HG03571 (cell line): Measurements from ENCODE around the gene ZNF207.
"Not testable (repeated sequence)": the region's sequence is repeated elsewhere in the genome, so short reads cannot be mapped to it uniquely, and the experiment has no call there.

Experiments
- ATAC-seq: cut with Tn5 transposase; IDR thresholded peaks from one replicate; pipeline ENCODE4 v1.9.1; 2021; ENCODE audit not compliant: unreplicated experiment

ZNF207 gene

DNA sequence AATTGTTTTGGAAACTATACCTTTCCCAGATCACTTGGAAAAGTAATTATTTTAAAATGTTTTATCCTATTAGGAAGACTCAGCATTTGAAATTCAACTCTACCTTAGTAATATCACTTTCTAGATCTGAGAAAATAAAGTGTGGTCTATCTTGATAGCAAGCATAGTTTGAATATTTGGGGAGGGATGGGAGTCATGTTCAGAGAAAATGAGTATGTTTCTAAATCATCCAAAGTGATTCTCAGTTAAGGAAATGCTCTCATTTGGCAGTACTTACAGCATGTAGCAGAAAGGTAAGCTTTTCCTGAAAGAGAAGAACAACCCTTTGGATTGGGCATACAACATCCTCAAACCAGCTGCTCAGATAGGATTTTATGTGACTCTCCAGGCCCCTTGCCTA is 14.9 kb upstream of the ZNF207 start:
- no peak for ATAC-seq

- ATAC-seq = no peak
These were observed 14.3 kb upstream of the ZNF207 start for GRCh38 chr17:32335687-32336086.

GRCh38 chr17:32341141-32341856 is 8.7 kb upstream of the ZNF207 start:
- peak; percentile 9 for ATAC-seq

GRCh38 chr17:32341857-32342602 is 7.9 kb upstream of the ZNF207 start, which contains the start of gene C17orf75:
C17orf75 (minus strand) TSS chr17:32342173; CDS start chr17:32342139, 34 bp downstream.
- peak; percentile 63 for ATAC-seq

DNA sequence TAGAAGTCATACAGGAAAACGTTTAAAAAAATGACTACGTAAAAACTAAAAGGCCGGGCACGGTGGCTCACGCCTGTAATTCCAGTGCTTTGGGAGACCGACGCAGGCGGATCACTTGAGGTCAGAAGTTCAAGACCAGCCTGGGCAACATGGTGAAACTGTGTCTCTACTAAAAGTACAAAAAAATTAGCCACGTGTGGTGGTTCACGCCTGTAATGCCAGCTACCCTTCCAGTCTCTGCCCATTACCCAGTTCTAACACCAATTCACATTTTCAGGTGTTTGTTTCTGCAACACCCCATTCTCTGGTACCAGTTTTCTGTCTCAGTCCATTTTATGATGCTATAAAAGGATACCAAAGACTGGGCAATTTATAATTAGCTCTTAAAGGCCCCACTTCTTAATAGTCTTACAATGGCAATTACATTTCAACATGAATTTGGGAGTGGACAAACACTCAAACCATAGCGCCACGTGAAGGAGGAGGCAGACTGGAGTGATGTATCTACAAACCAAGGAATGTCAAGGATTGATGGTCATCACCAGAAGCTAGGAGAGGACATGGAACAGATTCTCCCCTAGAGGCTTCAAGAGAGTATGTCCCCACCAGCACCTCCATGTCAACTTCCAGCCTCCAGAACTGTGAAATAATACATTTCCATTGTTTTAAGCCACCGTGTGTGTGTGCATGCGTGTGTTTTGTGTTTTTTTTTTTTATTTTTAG is 7.2 kb upstream of the ZNF207 start:
- ATAC-seq = no peak

- ATAC-seq = no peak
These were observed 3.9 kb upstream of the ZNF207 start for GRCh38 chr17:32345951-32346600.

DNA sequence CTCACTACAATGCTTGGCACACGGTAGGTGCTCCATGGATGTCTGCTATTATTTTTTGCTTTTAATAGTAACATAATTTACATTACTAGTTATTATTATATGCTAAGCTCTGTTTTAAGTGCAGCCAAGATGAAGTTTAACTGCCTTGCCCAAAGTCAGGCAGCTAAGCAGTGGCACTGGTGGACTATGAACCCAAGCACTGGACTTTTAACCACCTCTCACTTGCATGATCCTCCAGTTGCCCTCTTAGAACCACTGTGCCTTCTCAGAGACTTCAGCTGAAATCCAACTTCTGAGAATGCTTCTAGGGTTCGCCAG is 1.5 kb upstream of the ZNF207 start:
- no peak for ATAC-seq

GRCh38 chr17:32349503-32349853 is 479 bp upstream of the ZNF207 start:
- ATAC-seq = no peak

DNA sequence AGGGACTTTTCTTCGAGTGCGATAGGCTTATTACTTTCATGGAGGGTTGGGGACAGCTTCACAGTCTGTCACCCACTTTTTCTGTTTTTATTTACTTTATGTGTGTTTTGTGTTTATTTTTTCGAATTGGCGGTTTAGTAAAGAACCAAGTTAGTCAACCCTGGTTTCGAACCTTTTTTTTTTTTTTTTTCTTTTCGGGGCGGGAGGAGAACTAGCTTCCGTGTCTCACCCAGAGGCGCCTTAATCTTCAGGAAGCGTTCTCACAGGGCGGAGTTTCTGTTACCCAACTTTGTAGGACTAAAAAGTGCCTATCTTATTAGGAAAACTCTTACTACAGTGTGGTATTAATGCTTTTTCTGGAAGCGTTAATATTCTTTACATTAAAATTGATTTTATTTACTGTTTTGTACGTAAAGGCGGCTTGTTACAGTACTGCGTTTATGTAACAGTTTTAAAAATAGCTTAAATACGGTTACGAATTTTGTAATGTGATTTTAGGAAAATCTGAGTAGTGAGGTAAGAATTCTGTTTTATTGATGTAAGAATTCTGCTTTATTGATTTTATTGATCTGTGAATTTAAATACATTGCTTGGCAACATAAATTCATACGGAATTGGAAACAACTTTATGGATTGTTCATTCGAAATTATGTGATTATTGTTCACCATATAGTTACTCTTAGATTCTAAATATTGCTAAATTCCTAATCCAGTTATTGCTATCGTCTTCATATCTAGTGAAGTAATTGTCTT is 885 bp downstream of the ZNF207 start:
- peak; percentile 28 for ATAC-seq

DNA sequence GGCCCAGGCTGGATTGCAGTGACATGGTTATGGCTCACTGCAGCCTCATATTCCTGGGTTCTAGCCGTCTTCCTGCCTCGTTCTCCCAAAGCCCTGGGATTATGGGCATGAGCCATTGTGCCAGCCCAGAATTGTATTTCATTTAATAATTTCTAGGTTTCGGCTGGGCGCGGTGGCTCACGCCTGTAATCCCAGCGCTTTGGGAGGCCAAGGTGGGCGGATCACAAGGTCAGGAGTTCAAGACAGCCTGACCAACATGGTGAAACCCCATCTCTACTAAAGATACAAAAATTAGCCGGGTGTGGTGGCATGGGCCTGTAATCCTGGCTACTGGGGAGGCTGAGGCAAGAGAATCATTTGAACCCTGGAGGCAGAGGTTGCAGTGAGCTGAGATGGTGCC is 2.8 kb downstream of the ZNF207 start:
- ATAC-seq = not testable (repeated sequence)

- no peak for ATAC-seq
These were observed 5.9 kb downstream of the ZNF207 start for GRCh38 chr17:32355649-32356377.

DNA sequence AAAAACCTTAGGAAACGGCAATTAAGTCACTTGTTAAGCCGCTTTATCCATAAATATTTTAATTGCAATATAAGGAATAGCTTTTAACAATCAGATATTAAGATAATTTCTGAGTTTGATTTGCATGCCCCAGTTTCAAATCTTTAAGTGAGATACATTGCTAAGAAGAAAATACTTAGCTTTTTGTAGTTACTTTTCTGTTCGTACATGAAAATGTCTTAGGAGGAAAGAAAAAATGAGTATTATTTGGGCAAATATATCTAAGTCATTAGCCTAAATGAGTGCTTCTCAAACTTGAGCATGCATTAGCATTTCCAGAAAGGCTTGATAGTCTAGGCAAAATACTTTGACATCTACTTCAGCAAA is 6.4 kb downstream of the ZNF207 start:
- ATAC-seq = no peak

DNA sequence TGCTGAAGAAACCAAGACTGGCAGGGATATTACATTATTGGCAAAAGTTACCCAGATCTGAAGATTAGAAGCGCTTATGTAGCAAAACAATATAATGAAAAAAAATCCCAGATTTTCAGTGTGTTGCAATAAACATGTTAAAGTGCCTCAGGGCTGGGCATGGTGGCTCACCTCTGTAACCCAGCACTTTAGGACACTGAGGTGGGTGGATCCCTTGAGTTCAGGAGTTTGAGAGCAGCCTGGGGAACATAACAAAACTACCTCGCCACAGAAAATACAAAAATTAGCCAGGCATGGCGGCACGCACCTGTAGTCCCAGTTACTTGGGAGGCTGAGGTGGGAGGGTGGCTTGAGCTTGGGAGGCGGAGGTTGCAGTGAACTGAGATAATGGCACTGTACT is 6.8 kb downstream of the ZNF207 start:
- ATAC-seq = no peak

GRCh38 chr17:32357615-32358014 is 7.7 kb downstream of the ZNF207 start:
- no peak for ATAC-seq

DNA sequence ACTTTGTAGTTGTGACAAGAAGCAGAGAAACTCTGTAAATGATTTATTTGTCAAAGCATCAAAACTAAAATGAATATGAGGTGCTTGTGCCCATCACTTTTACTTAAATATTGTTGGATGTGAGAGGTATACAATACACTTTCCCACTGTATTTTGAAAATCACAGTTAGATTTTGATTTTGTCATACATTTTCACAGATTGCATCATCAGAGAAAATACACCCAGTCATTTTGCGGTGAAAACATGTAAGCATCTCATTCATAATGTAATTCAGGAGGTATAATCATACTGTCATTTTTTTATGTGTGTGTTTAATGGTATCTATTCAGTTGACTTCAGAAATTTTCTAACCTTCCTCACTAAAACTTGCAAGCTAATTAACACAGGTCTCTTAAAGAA is 11.3 kb downstream of the ZNF207 start:
- ATAC-seq = no peak

GRCh38 chr17:32370426-32370825 is 20.5 kb downstream of the ZNF207 start:
- ATAC-seq = no peak

- no peak for ATAC-seq
These were observed 32.7 kb downstream of the ZNF207 start for GRCh38 chr17:32382526-32383223.

GRCh38 chr17:32383926-32384434 is 34.0 kb downstream of the ZNF207 start:
- no peak for ATAC-seq

DNA sequence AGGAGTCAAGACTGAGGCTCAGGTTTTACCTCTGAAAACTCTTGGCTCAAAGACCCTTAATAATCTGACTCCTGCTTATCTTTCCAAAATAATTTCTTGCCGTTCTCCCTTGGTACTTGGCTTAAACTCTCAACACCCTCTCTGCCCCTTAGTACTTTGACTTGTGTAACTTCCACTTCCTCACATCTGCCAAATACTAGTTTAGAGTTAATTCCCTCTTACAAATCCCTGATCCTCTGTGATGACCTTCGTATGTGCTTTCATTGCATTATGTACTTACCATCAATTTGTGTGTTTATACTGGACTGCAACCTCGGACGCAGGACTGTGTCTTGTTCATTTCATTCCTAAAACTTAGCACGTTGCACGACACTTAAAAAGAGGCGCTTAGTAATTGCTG is 35.2 kb downstream of the ZNF207 start:
- ATAC-seq = no peak
